GM18498 (cell line): ENCODE results near the gene HYAL1.

Source experiments
- ATAC-seq: cut with Tn5 transposase; IDR thresholded peaks from one replicate; pipeline ENCODE4 v1.9.1; 2021; ENCODE audit warnings: mild to moderate bottlenecking, moderate library complexity; ENCODE audit not compliant: unreplicated experiment

HYAL1 gene

GRCh38 chr3:50334339-50335075, 31.1 kb upstream of the HYAL1 start:
- ATAC-seq = no peak

DNA sequence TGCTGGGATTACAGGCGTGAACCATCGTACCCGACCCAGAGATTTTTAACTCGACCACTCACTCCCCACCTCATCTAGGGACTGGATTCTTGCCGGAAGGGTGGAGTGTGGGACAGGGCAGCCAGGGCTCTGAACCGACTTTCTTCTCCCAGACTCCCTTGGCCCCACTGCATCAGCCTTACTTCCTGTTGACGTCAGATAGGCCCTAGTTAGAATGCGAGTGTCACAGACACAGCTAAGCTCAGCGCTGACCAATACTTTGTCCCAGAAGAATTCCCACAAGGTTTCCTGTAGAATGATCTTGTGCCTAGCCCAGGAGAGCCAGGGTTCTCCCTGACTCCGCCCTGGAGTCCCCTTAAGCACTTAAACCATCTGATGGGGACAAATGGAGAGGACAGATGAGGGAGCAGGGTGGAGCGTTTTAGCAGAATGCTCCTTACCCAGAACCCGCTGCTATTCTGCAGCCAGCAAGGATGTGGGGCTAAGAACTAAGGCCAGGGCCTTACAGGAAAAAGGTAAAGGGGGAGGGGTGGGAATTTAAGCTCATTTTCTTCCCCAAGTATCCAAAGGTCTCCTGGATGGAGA, 30.5 kb upstream of the HYAL1 start:
- no peak for ATAC-seq

- no peak for ATAC-seq
Measured at GRCh38 chr3:50331364-50331907, 28.1 kb upstream of the HYAL1 start.

DNA sequence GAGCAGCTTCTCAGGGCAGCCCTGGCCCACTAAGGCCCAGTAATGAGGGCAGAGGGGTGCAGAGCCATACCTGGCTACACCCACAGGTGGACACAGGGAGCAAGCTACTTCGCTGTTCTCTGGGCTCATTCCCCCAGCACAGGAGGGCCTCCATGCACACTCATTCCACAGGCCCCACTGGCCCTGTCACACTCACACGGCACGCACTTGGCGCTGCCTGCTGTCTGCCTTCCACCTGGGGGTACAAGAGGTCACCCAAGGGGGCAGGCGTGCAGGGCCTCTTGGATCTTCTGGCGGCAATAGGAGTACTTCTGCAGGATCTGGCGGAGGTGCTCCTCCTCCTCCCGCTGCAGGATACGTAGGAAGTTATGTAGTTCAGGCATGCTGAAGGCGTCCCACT, 27.0 kb upstream of the HYAL1 start:
- ATAC-seq = no peak

DNA sequence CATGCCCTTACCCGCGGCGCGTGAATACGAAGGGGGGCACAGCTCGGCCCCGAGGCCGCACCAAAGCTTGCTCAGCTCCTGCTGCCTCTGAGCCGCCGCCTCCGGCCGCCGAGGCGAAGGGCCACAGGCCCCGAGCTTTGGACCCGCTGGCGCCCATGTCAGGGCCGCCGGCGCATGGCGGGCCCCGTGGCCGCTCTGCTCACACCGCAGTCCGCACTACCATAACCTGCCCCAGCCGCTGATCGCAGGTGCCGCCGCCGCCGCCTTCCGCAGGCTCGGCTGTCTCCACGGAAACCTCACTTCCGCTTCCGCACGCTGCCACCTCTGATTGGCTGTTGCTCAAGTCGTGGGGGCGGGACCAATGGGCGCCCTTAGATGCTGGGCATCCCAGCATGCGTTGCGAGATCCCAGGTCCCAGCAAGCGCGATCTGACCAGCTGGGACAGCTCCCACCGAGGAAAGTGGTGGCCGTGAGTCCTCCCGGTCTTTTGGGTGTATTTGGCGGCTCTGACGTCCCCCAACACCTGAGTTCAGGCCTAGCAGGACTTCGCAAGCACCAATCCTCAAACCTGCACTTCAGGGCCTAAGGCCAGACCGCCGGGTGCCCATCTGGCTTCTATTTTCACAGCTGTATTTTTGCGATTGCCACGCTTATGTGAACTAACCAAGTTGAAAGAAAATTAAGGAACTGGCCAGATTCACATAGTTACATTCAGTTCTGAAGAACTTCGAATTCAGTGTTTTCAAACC, 24.7 kb upstream of the HYAL1 start, which contains the start of gene TUSC2:
Gene TUSC2, minus strand, starts transcription at position 281 of the 749 bp plus-strand sequence. Its CDS starts 124 bp downstream, at position 157.
- ATAC-seq = peak; percentile 86

GRCh38 chr3:50327129-50327528, 23.8 kb upstream of the HYAL1 start:
- no peak for ATAC-seq

DNA sequence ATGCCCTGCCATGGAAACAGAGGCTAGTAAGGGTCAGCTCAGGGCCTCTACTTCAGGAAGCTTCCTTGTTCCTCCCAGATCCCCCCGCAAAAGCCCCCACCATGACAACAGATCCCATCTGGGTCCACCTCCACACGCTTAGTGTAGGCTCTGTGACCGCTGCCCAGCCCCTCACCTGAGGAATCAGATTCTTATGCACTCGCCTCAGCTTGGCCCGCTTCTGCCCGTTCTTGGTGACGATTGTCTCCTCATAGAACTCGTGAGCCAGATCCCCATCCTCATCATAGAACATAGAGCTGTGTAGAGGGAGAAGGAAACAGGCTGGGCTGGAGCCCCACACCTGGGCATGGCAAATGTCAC, 22.8 kb upstream of the HYAL1 start:
- no peak for ATAC-seq

DNA sequence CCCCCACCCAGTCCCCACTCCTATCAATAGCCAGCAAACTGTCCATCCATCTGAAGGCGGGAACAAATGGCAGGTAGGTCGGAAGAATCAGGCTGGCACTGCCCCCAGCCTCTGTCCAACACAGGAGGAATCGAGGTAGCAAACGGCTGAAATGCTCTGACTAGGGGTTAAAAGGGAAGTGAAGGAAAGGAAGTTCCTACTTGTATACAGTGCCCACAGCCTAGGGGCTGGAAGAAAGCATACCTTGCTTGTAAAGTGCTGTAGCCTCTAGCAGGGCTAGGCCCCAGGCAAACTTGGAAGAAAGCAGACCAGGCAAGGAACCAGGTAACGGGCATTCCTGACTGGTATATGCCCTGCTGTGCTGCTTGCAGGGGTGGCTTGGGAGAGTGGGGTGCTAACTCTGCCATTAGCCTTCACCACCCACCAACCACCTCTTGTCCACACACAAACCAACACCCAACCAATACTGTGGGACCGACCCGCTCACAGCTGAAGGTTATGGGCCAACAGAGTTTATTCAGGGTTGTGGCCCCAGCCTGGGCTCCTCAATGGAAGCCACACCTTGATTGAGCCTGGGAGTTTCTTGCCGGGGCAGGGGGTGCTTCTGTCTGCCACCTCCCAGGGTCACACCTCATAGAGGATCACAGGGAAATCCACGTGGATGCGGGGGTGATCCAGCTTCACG, 22.3 kb upstream of the HYAL1 start:
- no peak for ATAC-seq

GRCh38 chr3:50325113-50325480, 21.7 kb upstream of the HYAL1 start:
- ATAC-seq = no peak

DNA sequence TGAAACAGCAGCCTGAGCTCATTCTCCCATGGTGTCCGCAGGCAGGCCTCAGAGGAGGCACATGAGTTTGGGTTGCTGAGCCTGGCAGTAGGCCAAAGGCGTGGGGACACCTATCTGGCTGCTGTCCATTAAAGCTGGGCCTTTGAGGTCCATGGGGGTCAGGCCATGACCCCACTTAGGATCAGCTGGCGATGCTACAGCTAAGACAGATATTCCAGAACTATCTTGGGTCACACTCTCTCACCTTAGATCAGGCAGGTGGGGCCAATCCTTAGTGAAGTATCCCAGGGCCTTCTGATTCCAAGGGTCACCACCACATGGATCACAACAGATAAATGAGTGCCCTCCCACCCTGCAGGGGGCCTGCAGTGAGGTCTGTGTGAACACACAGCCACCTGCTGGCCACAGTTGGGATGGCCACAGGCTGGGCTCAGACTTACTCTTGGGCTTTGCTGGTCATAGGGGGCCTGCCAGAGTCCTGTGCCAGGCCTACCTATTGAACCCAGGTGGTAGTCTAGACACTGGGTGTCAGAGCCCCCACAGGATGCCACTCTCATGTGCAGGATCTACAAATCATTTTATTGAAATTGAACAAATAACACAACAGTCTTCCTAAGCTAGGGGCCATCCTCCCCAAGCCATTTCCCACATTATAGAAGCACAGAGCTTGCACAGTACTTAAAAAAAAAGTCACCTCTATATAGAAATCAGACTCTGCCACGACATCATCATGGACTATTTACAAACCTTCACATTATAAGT, 21.2 kb upstream of the HYAL1 start:
- ATAC-seq = no peak

GRCh38 chr3:50323614-50324199, 20.3 kb upstream of the HYAL1 start:
- ATAC-seq = no peak

- no peak for ATAC-seq
Measured at GRCh38 chr3:50323092-50323600, 19.8 kb upstream of the HYAL1 start.

DNA sequence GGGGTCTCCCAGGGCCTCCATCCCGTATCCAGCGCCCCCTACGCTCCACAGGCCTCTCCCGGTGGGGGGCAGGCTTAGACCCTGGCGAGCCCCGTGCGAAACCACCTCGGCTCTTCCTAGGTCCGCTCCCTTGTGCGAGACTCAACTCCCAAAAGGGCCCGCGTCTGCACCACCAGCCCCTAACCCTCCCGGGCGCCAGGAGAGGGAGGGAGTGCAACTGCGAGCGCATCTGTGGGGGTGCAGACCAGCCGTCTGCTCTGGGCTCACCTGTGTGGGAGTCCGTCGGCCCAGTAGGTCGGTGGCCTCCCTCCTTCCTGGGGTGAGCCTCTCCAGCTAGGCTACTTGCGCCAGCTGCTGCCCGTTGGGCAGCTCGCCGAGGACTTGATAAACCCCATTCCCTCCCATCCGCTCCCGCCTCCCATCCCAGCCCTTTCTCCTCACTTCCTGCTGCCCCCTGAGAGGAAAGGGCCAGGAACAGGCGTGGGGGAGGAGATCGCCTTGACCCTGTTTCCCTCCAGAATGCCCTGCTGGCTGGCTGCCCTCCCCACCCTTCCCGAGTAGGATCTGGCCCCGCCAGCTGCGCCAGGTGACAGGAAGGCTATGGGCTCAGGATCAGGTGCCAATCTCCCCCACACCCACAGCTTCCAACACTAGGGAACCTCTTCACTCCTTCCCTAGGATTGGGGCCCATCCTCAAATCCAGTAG, 19.2 kb upstream of the HYAL1 start, which contains the start of gene HYAL2:
Gene HYAL2, minus strand, starts transcription at position 360 of the 706 bp plus-strand sequence. CDS start 2,256 bp downstream, outside the sequence.
- no peak for ATAC-seq

GRCh38 chr3:50322115-50322385, 18.7 kb upstream of the HYAL1 start:
- no peak for ATAC-seq

- ATAC-seq = peak; percentile 87
Measured at GRCh38 chr3:50321336-50322114, 18.2 kb upstream of the HYAL1 start.

DNA sequence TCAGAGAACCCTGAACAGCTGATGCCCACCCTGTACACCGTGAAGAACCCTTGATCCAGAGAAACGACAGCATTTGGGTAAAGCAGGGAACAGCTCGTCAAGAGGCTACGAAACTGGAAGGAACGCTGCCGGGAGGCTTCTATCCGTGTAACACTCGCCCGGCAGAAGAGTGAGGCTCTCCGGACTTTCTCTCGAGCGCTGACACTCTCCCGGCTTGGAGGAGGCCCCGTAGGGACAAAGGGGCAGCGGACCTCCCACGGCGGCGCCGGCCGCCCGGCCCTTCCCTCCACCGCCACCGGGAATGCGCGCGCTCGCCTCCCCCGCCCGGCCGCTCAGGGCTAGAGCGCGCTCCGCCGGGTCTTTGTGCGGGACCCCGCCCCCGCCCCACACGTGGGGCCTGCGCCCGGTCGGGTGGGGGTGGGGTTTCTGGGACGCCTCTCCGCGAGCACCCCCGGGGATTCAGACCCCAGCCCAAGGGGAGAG, 17.5 kb upstream of the HYAL1 start:
- ATAC-seq = peak; percentile 60

DNA sequence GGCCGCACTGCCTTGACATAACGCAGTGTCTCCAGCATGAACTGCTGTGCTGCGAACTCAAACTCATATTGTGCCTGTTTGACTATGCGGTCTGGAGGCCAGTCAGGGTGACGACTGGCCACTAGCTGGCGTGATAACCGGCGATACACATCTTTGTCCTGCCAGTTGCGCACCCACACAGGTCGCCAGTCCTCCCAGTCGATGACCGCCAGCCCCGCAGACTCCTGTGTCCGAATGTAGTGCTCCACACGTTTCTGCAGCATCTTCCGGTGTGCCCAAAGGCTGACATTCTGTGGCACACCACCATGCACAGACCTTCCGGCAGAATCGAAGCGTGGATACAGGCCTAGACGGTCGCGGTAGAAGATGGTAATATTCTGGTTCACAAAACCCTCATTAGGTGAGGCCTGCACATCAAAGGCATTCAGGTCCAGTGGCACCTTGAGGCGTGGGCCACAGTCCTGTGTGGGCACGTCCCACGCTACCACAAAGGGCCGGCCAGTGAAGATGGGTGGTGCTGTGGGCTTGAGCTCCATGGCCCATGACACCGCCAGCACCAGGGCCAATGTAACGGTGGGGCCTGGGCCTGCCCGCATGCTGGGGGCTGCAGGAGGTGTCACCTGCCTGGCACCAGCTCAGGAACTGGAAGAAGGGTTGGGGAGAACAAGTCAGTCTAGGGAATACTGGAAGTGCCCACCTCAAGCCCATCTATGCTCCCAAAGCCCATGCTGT, 16.7 kb upstream of the HYAL1 start:
- no peak for ATAC-seq
